GM18520 (cell line): ENCODE measurements around the gene KRT73.

Experiments used
- ATAC-seq: cut with Tn5 transposase; IDR thresholded peaks from one replicate; pipeline ENCODE4 v1.9.1; 2021; ENCODE audit not compliant: unreplicated experiment

Gene KRT73

DNA sequence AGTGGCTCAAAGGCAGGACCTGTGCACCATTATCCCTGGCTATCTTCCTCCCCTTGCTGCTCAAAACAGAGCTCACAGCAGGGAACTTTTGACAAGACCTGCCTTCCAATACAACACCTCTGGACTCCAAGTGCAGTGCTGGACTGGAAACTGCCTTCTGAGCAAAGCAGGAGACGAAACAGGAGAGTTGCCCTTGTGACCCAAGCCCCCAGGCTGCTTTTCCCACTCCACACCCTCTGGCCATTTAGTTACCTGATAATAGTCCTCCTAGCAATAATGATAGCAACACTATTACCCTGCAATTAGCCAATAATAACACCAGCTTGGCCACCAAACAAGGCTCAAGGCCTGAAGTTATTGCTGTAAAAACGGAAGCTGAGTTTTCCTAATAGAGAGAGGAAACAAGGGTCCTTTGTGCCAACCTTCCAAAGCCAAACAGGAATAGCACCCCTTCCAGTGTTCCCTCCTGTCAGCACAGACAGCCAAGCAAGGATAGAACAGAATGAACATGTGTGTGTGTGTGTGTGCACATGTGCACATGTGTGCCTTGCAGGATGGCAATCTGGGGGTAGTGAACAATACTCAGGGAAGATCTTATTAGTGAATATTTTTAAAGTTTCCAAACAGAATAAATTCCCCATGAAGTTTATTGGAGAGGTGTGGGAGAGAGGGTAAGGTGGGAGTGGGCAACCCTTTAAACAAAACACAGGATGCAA lies 9.2 kb upstream of the KRT73 start:
- no peak for ATAC-seq

DNA sequence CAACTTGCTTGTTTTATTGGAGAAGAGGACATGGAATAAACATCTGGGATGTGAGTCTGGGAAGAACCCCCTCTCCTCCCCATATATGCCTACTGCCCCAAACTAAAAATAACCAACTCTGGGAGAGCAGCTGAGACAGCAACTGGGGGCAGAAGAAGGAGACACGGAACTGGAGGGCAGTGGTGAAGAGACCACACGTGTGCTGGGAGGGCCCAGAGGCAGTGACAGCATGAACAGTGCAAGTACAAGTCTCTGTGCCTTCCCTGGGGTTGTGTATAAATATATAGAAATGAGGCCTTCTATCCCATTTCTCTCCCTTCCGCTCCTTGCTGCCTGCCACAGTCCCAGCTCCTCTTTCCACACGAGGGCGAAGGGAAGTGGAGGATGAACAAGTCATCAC lies 4.0 kb upstream of the KRT73 start:
- no peak for ATAC-seq

- ATAC-seq: no peak
Measured at GRCh38 chr12:52618866-52619265, 507 bp upstream of the KRT73 start.

DNA sequence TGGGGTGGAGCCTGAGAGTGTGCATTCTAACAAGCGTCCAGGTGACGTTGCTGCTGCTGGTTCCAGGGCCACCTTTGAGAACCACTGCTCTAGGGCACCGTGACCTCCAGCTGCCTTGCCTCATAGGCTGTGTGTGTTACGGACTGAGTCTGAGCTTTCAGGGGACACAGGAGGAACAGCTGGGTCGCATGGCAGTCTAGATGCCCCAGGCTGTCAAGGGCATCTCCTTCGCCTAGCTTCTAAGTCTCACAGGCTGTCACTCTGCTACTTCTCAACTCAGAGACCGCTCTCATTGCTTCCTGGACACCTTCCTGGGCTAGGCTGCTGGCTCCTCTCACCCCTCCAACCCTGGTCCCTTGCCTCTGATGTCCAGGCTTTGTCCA lies 965 bp downstream of the KRT73 start:
- no peak for ATAC-seq

DNA sequence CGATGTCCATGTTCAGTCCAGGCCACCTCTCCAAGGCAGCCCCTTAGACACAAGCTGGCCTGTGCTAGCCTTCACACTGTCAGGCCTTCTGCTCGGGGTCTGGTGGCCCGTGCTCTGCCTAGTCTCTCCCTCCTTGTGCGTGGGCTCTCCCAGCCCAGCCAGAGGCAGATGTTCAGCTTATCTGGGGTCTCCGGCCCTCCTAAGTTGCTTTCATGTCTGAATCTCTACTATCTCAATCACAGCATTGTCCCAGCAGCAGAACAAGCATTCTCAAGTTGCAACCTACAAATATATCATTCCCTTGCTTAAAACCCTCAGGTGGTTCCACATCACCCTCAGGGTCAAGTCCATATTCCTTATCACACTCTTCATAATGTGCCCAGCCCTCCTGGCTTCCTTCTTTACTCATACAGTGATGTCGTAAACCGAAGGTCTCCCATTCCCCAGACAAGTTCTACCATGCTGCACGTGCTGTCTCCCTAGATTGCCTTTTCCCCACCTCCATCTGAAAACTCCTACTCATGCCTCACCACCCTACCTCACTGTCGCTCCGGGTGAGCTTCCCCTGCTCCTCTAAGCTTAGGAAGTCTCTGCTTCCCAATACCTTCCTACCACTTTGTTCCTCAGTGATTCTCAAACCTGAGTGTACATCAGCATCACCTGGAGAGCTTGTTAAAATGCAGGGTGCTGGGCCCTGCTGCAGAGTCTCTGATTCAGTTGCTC lies 1.5 kb downstream of the KRT73 start:
- ATAC-seq: no peak

DNA sequence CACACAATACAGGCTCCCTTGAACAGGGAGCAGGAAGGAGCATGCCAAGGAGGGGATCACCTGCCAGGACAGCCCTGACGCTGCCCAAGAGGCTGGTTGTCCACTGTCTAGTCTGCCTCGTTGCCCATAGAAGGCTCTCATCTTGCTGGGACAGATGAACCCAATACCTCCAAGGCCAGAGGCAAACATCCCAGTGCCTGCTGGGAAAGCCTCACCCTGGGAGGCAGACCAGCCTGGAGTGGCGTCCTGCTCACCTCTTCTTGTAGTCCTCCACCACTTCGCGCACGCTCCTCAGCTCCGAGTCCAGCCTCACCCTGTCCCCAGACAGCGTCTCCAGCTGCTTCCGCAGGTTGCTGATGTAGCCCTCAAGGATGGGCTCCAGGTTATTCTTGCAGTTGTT lies 2.4 kb downstream of the KRT73 start:
- ATAC-seq: no peak

DNA sequence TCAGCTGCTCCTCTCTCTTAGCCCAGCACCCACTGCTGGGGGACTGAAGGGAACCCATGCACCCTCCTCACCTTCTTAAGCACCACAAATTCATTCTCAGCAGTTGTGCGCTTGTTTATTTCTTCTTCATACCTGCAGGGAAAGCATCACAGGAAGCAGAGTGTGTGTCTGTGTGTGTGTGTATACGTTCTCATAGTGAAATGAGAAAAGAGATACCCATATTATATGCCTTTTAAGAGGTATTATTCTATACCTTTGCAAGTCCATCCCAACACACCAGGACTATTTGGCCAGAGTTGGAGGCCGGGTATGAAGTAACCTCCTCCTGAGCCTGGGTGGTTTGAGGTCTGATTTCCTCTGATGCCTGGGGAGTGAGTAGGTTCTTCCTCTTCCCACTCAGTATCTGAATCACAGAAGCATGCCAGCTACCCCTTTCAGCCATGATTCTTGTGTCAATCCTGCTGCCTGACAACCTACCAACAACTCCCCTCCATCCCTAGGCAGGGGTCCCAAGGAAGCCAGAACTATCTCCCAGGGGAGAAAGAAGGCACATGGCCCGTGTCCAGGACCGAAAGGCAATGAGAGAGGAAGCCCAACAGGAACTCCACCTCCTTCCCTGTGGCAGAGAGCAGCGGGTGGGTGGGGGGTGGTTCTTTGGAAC lies 3.0 kb downstream of the KRT73 start:
- no peak for ATAC-seq

DNA sequence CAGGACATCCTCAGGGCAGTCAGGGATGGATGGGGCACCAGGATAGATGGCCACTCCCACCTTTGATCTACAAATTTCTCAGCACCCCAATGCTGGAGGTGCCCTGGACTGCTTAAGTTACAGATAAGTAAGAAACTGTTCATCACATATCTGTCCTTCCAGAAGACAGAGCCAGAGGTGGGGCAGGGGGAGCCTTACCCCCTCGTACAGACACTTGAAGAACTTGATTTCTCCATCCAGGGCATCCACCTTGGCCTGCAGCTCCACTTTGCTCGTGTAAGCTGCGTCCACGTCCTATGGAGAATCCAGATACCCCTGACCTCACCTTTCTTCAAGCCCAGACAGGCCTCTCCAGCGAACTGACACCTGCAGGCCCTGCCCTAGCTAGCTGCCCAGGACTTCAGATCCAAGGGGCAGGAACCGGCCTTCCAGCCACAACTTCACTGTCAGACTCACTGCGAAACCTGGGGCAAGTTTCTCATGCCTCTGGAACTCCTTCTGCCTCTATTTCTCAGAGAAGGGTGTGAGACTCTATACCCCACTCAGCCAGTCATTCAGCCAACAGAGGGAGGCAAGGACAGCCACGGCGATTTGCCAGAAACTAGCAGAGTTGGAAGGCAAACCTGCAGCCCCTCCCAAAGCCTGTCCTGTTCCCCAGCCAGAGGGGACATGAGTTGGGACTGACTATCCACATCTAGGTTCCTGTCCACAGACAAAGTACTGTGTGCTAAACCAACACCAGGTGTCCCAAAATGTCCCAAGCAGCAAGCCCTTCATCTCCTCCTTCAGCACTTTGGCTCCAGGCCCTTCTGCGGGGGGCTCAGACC lies 3.8 kb downstream of the KRT73 start:
- no peak for ATAC-seq

DNA sequence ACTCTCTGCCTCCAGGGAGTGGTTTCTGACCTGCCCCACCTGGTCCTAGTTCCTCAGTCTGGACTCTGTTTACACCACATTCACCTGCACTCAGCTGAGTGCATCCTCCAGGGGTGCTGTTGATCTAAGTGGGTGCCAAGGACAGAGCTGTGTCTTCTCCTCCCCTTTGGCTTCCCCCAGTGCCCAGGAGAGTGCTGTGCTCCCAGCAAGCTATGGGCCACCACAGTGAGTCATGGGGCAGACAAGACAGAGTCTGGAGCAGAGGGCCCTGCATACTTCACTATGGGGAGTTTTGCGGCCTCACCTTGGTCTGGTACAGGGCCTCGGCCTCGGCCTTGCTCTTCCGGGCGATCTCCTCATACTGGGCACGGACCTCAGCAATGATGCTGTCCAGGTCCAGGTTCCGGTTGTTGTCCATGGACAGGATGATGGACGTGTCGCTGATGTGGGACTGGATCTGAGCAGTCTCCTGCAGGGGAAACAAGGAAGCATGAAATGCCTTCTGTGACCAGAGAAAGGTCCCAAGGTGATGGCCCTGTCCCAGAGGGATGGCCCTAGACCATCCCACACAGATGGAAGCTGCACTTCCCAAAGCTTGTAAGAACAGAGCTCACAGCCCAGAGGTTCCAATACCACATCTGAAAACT lies 4.9 kb downstream of the KRT73 start:
- ATAC-seq: no peak

DNA sequence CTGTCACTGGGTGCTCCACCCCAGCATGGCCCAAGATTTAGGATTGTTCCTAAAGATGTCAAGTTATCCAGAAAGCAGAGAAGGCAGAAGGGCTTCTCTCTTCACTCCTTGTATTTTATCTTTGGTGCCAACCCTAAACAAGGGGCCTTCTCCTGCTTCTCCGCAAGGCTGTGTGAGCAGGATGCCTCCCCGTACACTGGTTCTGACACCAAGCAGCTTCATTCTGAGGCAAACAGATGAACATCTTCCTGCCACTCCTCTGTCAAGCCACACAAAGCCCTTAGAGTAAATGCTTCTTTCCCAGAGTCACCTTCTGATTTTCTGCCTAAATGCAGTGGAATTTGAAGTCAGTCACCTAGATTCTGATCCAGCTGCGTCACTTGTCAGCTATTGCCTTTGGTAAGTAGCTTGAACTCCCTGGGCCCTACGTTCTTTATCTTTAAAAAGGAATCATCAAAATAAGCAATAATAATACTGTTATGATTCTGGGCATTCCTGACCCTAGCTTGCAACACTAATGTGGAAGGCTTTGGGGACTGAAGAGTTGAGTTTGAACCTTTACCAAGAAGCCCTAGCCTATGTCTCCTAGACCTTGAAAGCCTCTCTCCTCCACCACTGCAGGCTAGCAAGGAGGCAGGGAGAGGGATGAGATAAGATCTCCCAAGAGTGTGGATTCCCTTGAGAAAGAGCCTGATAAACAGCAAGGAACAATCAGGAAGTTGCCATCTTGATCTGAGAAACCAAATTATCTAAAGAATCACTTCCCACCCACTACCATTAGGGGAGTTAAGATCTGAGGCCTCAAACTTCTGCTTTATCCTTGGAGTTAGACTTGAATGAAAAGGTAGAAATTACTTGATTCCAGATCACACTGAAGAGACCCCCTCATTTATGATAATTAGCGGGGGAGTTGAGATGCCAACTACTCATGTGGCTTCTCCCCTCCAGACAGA lies 5.7 kb downstream of the KRT73 start:
- no peak for ATAC-seq

- ATAC-seq: no peak
Measured at GRCh38 chr12:52611080-52611468, 7.3 kb downstream of the KRT73 start.

DNA sequence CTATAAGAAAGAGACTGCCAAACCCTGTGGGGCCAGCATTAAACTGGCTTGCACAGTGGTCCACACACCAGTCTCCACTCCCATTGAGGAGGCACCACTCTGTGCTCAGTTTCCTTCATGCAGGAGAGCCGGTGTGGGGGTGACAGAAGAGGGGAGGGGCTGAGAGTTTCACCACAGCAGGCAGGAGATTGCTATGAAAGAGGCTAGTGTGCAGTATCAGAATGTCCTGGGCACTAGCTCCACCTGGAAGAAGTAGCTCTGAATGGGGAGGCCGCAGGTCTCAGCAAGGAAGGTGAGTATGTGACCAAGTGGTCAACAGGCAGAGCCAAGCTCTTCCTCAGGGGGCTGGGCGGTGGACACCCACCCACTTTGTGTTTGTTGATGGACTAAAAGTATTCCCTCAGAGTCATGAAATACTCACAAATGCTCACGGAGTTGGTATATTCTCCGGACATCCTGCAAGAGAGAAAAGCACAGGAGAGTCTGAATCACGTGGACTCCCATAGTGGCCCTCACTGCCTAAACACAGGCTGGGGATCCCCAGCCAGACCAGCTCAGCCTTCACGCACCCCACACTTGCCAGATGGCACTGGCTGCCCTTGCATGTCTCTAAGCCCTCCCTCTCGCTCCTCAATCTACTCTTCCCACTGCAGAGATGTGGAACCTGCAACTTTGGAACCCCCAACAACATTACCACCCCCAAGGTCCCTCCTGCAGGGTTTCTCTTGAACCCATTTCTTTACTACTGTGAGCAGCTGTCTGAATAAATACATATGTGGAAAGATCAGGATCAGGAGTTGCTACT lies 9.3 kb downstream of the KRT73 start:
- no peak for ATAC-seq

- ATAC-seq: no peak
Measured at GRCh38 chr12:52608161-52608560, 10.2 kb downstream of the KRT73 start.

DNA sequence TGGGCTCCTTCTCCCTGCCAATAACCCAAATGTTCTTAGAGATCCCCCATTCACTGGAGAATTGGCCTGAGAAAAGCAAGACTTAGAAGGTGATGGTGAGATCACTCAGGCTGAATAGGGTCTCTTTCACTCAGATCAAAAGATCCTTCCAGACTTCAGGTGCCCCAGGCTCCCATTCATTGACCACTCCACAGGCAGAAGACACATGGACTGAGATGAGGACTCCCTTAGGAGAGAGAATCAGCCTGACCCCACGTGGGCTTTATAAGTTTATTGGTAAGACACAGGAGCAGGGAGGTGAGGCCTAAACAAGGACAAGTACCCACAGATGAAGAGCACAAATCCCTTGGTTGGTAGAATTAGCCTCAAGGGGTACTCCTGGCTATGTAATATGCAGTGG lies 11.0 kb downstream of the KRT73 start:
- ATAC-seq: no peak

DNA sequence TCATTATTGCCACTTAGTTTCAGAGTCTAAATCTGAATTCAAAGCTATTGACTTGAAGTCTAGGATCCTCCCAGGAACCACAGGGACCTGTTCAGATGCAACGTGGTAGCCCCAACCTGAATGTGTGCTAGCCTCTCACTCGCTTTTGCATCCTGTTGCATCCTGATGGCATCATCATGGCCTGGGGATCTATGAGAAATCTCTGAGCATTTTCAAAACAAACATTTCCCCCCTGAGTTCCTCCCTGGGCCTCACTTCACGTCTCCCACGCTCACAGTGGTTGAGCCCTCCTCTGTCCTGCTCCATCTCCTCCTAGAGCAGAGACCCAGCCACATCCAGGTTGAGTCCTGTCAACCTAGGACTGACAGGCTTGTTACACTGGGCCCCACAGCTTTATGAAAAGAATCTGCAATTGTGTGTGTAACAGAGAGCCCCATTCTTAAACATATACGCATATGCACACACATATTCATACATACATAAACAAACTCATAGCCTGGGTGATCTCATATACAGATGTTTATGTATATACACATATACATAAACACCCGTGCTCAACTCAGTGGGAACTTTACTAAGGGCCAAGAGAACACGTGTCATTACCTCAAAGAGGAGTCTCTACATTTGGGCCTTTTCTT lies 11.7 kb downstream of the KRT73 start:
- no peak for ATAC-seq

DNA sequence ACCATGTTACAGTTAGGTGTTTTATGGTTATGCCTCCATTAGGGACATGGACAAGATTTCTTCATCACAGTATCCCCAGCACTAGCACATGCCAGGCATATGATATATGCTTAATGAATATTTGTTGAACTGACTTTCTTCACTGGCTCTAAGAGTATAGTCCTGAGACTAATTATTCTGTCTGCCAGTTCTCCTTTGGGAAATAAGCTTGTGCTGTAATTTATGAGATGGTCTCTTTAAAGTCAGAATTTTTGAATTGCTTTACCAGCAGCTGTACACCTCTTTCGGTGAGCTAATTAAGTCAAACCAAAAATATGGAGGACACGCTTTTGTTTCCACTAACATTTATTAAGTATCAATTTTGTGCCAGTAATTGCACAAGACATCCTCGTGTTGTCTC lies 12.3 kb downstream of the KRT73 start:
- no peak for ATAC-seq

DNA sequence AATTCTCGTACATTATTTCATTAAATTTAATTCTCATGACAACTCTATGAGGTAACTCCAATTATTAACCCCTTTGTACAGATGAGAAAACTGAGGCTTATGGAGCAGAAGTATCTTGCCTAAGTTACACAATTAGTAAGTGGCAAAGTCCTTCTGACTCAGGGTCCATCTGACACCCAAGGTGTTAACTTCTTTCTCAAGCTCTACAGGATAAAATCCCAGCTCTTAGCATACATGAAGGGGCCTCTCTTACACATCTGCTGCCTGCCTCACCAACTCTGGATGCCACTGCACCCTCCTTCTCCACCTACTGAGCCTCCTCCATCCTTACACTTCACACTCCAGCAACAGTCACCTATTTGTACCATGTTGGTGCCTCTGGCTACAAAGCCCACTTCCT lies 12.8 kb downstream of the KRT73 start:
- ATAC-seq: no peak

- ATAC-seq: no peak
Measured at GRCh38 chr12:52604859-52605258, 13.5 kb downstream of the KRT73 start.

- ATAC-seq: no peak
Measured at GRCh38 chr12:52603314-52603713, 15.0 kb downstream of the KRT73 start.
